Activated gamma-delta T cell treated with Interleukin-2 at 50 U/mL for 16 hours (primary cell): ENCODE results near the gene PARD3B.

ENCODE experiments used
- DNase-seq: peaks from one replicate; pipeline ENCODE4 v3.0.0-alpha.2; 2020

The PARD3B gene

DNA sequence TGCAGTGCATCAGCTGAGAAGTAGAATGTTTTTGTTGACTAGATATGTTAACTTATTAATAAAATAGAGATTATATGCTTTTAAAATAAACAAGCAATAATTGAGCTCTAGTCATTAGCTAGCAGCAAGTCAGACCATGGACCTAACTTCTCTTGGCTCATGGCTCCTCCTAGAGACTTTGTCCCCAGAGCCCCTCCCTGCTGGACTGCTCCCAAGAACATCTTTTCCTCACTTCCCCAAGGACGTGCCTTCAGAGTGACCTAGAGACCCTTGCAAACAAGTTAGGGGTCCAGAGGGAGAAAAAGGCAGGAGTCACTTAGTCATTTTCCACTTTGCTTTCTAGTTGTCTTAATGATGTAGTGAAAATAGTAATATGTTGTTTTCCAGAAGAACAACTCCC, 824.5 kb downstream of the PARD3B start:
- DNase-seq: no peak

GRCh38 chr2:205370726-205371125, 825.5 kb downstream of the PARD3B start:
- DNase-seq: no peak

GRCh38 chr2:205372141-205372540, 826.9 kb downstream of the PARD3B start:
- DNase-seq: no peak

DNA sequence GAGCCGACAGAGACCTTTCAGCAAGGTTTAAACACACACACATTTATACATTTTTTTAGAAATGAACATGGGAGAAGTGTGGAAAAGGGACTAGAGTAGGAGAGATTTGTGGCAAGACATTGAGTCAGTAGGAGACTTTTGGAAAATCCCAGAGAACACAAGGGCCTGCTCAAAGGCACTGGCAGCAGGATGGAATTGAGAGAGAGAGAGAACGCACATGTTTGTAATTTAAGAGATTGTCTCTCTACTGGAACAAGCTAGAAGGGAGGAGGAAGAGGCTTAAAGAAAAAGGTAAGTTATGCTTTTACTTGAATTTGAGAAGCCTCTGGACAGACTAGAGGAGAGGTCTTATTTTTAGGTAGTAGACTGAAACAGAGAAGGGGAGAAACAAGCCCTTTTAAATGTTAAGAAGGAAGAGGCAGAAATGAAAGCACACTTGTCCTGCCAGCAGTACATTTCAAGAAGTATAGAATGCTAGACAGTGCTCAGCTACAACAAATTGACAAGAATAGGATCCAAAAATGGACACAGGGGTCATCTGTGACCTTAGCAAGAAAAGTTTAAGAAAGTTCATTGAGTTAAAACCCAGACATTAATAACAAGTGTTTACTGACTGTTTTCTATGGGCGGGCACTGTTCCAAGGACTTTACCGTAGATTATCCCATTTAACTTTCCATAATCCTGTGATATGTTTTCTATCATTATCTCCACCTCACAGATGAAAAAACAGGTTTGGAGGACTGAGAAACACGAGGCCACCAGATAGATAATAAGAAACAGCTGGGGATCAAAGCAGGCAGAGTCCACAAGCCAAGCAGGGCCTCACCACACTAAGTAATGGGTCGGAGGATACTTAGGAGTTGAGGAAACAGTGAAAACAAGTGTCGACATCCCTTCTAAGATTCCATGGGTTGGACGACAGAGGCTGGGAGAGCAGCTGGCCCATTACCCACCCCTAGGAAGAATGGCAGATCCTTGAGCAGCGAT, 830.5 kb downstream of the PARD3B start:
- DNase-seq: no peak

DNA sequence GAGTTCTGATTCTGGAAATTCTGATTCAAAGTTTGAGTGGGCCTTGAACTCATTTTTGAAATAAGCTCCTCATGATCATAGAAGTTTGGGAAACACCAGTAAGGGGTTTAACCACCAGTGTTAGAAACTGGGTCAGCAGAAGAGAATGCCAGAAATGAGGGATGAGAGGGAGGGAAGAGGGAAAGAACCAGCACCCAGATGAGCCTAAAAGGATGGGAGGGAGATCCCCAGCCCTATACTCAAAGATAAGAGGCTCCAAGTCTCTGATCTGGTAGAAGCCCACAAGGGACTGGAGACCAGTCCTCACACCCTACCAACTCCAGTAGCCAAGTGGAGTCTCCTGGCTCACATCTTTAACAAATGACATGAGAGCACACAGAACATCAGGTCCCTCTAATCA, 832.0 kb downstream of the PARD3B start:
- DNase-seq: no peak

DNA sequence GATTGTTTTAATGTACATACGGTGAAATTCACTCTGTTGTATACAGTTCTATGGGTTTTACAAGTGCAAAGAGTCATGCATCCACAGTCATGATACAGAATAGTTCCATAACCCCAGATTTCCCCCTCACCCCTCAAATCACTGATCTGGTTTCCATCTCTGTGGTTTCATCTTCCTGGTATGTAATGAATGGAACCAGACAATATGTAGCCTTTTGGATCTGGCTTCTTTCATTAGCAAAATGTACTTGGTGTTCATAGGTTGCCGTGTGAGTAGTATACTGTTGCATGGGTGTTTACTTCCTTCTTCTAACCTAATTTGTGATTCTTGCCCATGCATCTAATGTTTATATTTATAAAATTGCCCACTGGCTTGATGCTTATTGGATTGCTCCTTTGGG, 838.3 kb downstream of the PARD3B start:
- no peak for DNase-seq

GRCh38 chr2:205386109-205386508, 840.8 kb downstream of the PARD3B start:
- no peak for DNase-seq

GRCh38 chr2:205387350-205388055, 842.2 kb downstream of the PARD3B start:
- DNase-seq: no peak

GRCh38 chr2:205390866-205391265, 845.6 kb downstream of the PARD3B start:
- no peak for DNase-seq

DNA sequence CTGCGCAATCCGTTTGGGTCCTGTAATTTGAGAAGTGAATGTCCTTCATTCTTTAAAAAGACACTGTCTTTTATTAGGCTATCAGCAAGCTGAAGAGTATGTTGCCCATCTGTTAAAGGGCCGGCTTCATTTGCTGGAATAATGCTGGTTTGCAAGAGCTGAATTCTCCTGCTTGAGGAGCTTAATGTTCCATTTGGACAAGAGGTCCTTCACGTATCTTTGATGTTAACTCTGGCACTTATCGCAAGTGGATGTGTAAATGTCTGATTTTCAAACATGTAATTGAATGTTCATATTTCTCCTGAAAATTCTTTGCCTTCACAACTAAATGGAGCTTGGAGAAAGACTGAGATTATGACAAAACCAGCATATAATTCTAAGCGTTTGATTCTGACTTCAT, 856.2 kb downstream of the PARD3B start:
- no peak for DNase-seq

DNA sequence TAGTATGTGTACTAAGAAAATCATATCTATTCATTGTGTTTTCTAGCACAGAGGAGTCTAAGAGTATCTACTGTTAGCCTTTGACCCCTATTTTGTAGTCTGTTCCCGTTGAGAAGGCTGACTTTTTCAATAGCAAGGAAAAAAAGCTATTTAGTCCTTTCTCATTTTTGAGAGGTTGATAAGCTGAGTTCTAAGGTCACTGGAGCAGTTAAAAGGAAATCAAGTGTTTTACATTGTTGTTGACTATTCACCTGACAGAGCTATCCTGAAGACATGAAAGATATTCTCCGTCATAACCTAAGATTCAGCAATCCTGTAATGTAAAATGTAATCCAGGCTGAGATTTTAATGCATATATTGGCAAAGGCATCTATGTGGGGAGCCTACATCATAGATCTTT, 856.7 kb downstream of the PARD3B start:
- DNase-seq: no peak

DNA sequence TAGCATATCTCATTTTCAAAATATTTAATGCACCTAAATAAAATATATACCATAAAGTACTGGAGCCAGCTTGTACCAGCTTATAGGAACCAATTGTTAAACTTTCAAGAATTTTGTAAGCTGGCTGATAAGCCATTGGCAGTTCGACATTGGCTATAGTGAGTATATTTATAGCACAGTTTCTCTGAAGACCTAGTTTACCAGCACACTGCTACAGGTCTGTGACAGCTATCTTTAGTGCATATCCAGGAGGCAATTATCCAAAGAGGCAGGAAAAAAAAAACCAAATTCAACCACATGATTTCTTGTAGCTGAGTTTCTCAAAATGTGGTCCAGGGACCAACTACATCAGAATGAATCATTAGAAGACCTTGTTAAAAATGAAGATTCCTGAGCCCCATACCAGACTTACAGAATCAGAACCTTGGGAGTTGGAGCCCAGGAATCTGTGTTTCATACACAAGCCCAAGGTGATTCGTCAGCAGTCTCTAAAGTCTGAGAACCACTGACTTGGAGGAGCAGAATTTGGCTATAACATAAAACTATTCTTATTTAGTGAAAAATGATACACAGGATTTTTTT, 858.1 kb downstream of the PARD3B start:
- no peak for DNase-seq

DNA sequence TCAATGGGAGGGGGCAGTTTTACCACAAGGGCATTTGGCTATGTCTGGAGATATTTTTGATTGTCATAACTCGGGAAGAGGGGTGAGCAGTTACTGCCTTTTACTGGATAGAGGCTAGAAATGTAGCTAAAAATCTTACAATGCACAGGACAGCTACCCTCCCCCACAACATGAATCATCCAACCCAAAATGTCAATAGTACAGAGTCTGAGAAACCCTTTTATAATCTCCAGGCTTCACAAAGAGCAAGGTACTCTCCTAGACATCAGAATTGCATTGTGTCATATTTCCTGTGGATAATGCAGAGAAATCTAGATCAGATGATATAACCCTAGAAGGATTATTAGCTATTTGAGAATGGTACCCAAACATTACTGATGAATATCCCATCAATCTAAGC, 859.9 kb downstream of the PARD3B start:
- DNase-seq: no peak

DNA sequence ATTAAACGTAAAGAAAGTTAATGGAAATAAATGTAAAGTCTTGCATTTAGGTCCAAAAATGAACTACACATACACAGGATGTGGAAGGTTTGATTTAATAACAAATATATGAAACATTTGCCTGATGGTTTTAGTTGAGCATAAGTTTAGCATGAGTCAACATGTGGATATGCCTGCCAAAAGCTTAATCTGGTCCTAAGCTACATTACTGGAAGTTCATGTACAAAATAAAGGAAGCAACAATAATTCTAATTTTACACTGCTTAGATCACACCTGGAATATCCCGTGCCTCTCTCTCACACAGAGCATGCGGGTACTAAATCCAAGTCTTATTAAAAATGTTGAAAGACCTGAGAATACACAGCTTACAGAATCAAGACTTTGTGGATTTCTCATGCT, 860.5 kb downstream of the PARD3B start:
- DNase-seq: no peak

- no peak for DNase-seq
These were observed 862.7 kb downstream of the PARD3B start for GRCh38 chr2:205407984-205408383.

GRCh38 chr2:205408696-205409095, 863.4 kb downstream of the PARD3B start:
- DNase-seq: no peak

GRCh38 chr2:205409411-205409810, 864.1 kb downstream of the PARD3B start:
- DNase-seq: no peak

DNA sequence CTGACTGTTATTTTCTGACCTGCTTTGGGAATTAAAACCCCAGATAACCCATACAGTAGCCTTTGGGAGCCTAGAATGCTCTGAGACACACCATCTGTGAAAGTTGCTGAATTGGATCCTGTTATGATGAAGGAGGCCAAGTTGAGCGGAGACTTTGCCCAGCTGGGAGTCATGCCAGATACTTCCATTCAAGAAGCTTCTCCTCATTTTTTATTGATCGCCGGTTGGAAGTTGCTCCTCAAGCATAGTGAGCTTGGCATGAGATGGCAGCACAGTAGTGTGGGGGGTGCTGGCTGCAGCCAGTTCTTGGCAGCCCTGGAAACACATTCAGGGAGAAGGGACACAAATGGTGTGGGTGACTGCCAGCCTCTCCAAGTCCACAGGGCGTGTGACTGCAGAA, 866.3 kb downstream of the PARD3B start:
- DNase-seq: no peak

- DNase-seq: no peak
These were observed 879.1 kb downstream of the PARD3B start for GRCh38 chr2:205424326-205424725.

- no peak for DNase-seq
These were observed 879.8 kb downstream of the PARD3B start for GRCh38 chr2:205425102-205425501.

DNA sequence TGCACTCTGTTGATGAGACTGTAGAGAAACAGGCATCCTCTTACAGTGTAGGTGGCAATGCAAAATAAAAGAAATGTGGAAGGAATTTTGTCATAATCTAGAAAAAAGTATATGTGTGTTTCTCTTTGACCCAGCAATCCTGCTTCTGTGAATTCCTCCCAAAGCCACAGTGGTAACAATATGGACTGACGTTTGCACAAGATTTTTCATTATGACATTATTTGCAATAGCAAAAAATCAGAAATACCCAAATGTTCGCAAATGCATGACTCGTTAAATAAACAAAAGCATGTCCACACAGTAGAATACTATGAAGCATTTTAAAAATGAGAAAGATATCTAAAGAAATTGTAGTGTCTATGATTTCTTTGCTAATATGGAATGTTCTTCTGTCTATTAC, 881.8 kb downstream of the PARD3B start:
- DNase-seq: no peak

DNA sequence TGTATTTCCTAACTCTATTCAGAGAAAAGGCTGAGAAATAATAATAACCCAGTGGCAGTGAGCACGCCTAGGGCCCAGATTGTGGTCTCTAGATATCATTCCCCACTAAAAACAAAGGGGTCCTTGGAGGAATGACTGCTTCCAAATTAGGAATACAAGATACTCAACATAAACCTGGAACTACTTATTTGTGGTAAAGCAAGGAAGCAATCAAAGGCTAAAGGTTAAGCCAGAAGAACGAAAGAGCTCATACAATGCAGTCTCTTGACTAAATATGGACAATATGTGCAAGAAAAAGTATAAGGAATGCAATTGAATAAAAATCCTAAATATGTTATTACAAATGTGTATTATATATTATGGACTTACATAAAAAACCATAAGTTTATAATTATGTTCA, 883.5 kb downstream of the PARD3B start:
- DNase-seq: no peak

GRCh38 chr2:205435970-205436369, 890.7 kb downstream of the PARD3B start:
- DNase-seq: no peak

DNA sequence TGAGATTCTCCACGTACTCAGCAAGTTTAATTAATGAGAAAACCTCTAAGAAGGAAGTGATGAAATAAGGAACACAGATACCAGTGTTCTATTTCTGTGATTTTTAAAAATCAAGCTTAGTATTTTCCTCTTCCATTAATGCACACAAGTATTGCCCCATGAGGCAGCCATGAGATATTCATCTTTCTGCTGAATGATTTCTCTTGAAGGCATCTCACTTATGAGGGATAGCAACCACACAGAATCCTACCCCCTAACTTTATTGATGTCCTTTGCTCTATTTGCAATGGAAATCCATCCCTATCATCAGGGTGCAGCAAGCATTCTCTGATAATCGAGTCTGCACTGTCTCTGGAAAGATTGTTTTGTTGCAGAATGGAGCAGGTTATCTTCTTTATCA, 893.0 kb downstream of the PARD3B start:
- no peak for DNase-seq
